MG63 (cell line): ENCODE results near the gene MAP1LC3B. TPM values are rescaled to one million over a fixed set of nuclear protein-coding genes. Genes with fewer than 3 reads are reported as not detected.
"Not testable (repeated sequence)": the region's sequence is repeated elsewhere in the genome, so short reads cannot be mapped to it uniquely, and the experiment has no call there.

Source experiments
- DNase-seq: peaks from one replicate; pipeline ENCODE4 v3.0.0-alpha.2; 2020
- H3K27me3 ChIP-seq: fragments of 250-450 bp; sonication (Bioruptor Pico); 2 replicates; pipeline ENCODE4 v1.5.1; 2020; ENCODE audit warnings: mild to moderate bottlenecking, moderate library complexity
- H3K36me3 ChIP-seq: fragments of 250-450 bp; sonication (Bioruptor Pico); 2 replicates; pipeline ENCODE4 v1.5.1; 2020; ENCODE audit warnings: mild to moderate bottlenecking, moderate library complexity
- H3K4me3 ChIP-seq: fragments of 250-450 bp; sonication (Bioruptor Pico); 2 replicates; pipeline ENCODE4 v1.5.1; 2020; ENCODE audit warnings: mild to moderate bottlenecking, moderate library complexity
- H3K9me3 ChIP-seq: fragments of 250-450 bp; sonication (Bioruptor Pico); 2 replicates; pipeline ENCODE4 v1.5.1; 2020; ENCODE audit warnings: mild to moderate bottlenecking, moderate library complexity
- total RNA-seq: library from RNA; depleted of rRNA; stranded (reverse); fragments of >200 nt; shearing (Covaris generic); gene quantifications from 2 replicates; pipeline ENCODE4 v1.2.3, GENCODE V29; 2014; ENCODE audit warnings: low replicate concordance

The MAP1LC3B gene
- total RNA-seq, 1 experiment from 2014 or later: 7.9 TPM

DNA sequence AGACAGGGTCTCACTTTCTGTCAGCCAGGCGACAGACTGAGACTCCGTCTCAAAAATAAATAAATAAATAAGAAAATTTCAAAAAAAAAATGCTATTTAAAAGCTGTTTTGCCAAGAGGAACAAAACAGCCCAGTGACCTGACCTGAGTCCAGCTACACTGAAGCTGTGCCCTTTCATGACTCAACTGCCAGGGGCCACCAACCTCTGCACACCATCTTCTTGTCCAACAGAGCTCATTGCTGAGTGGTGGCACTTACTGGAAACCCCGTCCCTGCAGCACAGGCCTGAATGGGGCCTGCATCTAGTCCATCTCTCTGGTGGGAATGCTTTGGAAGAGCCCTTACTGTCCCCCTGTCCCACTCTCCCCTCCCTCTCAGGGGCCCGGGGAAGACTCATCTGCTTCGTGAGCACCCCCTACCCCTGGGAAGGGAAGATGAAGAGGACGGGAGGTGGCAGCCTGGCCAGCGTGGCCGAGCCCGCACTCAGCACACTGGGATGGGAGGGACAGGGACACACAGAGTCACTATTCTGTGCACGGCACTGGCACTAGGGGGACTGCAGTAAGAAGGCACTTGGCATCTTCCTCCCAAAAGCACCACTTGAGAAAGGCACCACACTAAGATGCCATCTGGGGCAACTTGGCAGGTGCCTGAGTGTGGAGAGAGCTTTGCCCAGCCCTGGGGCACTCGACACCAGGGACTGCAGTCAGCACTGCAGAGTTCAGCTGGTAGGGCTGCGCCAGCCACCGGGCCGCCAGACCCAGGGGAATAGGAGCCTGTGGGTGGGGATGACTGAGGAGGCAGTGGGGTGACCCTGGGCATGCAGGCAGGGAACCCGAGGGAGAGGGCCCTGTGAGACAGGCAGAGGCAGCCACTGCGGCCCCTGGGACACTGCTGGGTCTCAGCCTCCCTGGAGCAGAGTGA lies 22.1 kb upstream of the MAP1LC3B start:
- DNase-seq: no peak
- no peaks in the 10 kb centered on the region for H3K9me3 ChIP-seq
- H3K36me3 ChIP-seq: no peaks in the 10 kb centered on the region; the same call in 1 of the 2 replicates

DNA sequence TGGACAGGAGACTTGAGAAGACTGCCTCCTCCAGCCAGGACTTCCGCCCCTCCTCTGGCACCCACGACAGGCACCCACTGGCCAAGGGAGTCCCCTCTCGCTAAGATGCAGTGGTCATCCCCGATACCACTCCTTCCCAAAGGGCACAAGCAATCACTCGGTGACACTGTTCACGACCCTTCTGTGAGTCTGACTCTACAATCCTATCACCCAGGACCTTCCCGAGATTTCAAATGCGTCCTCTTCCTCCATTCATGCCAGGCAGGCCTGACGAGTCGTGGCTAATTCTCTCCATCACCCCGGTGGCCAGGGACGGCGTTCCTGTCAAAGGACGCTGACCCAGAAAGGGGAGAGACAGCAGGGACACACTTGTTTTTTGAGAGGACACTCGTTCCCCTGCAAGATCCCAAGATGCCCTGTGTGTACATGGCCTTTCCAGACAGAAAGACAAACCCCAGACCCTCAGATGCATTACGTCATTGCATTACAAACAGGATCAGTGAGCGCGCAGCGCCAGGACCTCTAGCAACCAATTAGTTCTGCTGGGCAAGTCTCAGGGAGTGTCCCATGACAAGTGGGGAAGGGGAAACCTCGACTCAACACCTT lies 20.8 kb upstream of the MAP1LC3B start:
- no peak for DNase-seq
- Histone ChIP-seq H3K9me3 (no peaks in the 10 kb centered on the region), H3K27me3 (no peaks in the 10 kb centered on the region), H3K4me3 (no peak overlapping the region), H3K36me3 (no peaks in the 10 kb centered on the region; the same call in 1 of the 2 replicates)

More for the DNA sequence above, 22.1 kb upstream of the MAP1LC3B start:
- no peaks in the 10 kb centered on the region for H3K27me3 ChIP-seq
- no peak overlapping the region for H3K4me3 ChIP-seq

DNA sequence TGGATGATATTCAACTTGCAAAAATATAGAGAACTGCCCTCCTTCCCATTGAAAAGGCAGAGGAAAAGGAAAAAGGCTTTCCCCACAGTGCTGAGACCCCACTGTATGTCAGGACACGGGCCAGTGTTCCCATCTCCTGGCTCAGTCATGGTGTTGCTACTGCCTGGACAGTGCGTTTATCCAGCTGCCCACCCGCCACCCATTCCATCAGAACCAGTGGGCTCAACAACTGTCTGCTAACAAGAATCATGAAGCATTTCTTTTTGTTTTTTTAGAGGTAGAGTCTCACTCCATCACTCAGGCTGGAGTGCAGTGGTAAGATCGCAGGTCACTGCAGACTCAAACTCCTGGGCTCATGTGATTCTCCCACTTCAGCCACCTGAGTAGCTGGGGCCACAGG lies 19.8 kb upstream of the MAP1LC3B start:
- no peak overlapping the region for H3K4me3 ChIP-seq
- no peaks in the 10 kb centered on the region; the same call in 1 of the 2 replicates for H3K36me3 ChIP-seq
- no peak for DNase-seq
- H3K27me3 ChIP-seq: no peaks in the 10 kb centered on the region
- H3K9me3 ChIP-seq: no peaks in the 10 kb centered on the region

DNA sequence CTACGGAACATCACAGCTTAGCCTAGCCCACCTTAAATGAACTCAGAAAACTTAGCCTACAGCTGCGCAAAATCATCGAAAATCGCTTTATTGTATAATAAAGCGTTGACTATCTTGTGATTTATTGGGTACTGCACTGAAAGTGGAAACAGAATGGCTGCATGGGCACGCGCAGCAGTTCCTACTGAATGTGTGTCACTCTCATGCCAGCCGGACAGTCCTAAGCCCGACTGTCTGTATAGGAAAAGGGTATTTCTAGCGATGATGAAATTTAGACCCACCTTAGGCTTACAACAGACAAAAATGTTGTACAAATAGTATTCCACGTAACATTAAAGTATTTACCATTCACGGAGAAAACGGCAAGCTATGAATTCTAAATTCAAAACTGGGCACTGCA lies 17.8 kb upstream of the MAP1LC3B start:
- H3K9me3 ChIP-seq: no peaks in the 10 kb centered on the region
- no peaks in the 10 kb centered on the region; the same call in 1 of the 2 replicates for H3K36me3 ChIP-seq
- no peak for DNase-seq
- no peaks in the 10 kb centered on the region for H3K27me3 ChIP-seq
- no peak overlapping the region for H3K4me3 ChIP-seq

DNA sequence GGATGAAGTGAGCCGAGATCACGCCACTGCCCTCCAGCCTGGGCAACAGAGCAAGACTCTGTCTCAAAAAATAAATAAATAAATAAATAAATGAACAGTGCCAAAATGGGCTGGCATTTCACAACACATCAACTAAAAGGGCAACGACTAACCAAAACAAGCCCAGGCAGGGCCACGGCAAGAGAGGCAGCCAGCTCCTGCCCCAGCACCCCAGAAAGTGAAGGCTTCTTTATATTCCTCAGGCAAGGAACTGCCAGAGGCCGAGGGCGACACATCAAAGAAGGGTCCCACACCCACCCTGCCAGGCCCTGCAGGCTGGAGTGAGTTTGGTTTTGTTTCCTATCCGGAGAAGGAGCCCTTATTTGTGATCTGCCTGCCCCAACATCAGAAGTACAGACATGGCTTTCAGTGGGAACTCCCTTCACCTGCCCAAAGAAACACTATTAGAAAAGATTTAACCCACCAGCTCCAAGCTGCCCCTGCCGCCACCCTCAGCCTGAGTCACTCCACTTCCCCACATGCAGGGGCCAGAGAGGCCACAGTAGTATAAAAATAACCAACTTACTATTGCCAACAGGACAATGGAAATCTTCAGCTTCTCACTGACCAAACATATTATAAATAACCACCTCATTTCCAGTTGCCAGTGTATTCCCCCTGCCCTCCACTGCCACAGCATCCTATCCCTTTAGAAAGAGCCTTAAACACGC lies 16.6 kb upstream of the MAP1LC3B start:
- Histone ChIP-seq H3K27me3 (no peaks in the 10 kb centered on the region), H3K4me3 (no peak overlapping the region), H3K9me3 (no peaks in the 10 kb centered on the region), H3K36me3 (no peaks in the 10 kb centered on the region; the same call in 1 of the 2 replicates)
- peak; percentile 35 for DNase-seq

DNA sequence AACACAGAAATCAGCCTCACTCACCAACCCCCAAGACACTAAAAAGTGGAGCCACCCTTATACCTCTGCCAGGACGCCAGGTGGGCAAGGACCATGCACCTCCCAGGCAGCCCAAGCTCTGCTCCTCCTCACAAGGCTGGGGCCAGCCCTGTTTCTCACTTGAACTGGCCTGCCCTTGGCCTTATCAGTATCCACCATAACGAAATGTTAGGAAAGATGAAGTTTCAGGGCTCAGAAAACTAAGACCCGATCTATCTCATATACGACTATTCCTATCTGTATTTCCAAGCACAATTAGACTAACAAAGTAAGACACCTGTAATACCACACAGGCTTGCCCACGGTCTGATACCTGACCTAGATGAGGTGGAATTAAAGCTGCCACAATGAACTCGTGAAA lies 15.5 kb upstream of the MAP1LC3B start:
- Histone ChIP-seq H3K4me3 (no peak overlapping the region), H3K36me3 (no peaks in the 10 kb centered on the region; the same call in 1 of the 2 replicates), H3K9me3 (no peaks in the 10 kb centered on the region), H3K27me3 (no peaks in the 10 kb centered on the region)
- no peak for DNase-seq

DNA sequence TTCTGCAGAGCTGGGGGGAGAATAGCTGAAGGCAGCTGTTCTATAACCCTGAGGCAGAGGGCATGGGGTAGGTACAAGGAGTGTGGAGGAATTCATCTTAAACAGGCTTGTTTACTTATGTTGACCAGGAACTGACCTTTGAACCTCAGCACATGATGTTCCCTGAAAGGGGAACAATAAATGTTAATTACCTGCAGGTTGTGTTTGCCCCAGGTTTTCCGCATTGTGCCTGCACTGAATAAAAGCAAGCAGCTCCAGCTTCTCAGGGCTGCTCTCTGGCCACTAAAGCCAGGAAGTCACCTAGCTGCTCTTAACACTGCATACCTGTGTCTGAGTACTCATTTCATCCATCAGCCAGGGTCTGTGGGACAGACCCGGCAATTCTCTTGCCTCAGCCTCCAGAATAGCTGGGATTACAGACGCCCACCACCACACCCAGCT lies 12.8 kb upstream of the MAP1LC3B start:
- not testable (repeated sequence) for H3K27me3 ChIP-seq, H3K36me3 ChIP-seq, DNase-seq, H3K4me3 ChIP-seq, H3K9me3 ChIP-seq

DNA sequence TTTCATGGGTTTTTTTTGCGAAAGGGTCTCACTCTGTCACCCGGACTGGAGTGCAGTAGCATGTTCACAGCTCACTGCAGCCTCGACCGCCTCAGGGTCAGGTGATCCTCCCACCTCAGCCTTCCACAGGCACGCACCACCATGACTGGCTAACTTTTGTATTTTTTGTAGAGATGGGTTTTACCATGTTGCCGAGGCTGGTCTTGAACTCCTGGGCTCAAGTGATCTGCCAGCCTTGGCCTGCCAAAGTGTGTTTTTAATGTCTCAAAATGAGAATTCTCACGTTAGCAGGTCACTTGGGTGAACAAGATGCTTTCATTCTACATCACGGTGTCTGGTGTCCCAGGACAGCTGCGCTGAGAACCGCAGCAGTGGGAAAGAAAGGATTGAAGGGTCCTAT lies 11.7 kb upstream of the MAP1LC3B start:
- no peak overlapping the region for H3K4me3 ChIP-seq
- no peaks in the 10 kb centered on the region; the same call in 1 of the 2 replicates for H3K36me3 ChIP-seq
- no peaks in the 10 kb centered on the region for H3K27me3 ChIP-seq
- H3K9me3 ChIP-seq: no peaks in the 10 kb centered on the region
- no peak for DNase-seq

DNA sequence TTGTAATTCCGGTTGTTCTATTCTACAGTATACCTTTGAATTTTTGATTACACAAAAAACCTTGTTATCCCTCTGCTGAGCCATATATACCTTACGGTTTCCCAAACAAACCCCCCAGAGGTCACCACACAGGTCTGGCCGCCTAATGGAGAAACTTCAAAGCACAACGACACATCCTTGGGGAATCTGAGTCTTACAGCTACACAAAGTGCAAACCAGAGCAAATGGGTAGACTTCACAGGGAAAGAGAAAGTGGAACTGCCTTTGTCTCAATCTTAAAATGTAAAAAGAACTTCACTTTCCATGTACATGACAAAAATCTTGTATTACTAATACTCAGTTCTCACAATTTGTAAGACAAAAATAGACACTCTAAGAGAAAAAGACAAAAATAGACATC lies 11.3 kb upstream of the MAP1LC3B start:
- DNase-seq: no peak
- Histone ChIP-seq H3K4me3 (no peak overlapping the region), H3K9me3 (no peaks in the 10 kb centered on the region), H3K36me3 (no peaks in the 10 kb centered on the region), H3K27me3 (no peaks in the 10 kb centered on the region)

DNA sequence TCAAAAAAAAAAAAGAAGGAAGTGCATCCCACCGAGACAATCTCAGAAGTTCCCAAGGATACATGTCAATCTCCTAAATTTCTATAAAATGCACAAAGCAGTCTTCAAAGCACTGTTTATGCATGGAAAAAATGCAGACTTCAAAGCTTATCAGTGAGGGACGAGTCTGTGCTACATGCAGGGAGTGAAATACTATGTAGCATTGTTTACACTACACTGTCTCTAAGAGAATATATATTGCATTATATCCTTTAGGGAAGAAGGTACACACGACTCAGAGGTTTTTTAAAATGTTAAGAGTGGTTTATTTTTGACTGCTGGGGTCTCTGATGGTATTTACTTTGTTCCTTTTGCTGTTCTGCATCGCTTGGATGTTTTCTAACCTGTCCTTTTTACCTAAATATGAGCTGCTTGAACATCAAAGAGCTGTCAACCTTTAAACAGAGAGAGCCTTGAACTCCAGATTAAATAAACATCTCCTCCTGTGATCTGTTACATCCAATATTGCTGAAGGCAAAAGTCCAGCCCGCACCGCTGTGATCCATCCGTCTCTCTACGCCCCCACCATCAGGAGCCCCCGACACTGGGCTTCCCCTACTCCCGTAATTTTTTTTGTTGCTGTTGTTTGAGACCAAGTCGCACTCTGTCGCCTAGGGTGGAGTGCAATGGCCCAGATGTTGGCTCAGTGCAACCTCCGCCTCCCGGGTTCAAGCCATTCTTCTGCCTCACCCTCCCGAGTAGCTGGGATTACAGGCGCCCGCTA lies 9.9 kb upstream of the MAP1LC3B start:
- no peaks in the 10 kb centered on the region for H3K9me3 ChIP-seq
- peak overlapping the region; percentile 61 for H3K4me3 ChIP-seq
- no peaks in the 10 kb centered on the region for H3K27me3 ChIP-seq
- DNase-seq: no peak
- no peaks in the 10 kb centered on the region for H3K36me3 ChIP-seq

DNA sequence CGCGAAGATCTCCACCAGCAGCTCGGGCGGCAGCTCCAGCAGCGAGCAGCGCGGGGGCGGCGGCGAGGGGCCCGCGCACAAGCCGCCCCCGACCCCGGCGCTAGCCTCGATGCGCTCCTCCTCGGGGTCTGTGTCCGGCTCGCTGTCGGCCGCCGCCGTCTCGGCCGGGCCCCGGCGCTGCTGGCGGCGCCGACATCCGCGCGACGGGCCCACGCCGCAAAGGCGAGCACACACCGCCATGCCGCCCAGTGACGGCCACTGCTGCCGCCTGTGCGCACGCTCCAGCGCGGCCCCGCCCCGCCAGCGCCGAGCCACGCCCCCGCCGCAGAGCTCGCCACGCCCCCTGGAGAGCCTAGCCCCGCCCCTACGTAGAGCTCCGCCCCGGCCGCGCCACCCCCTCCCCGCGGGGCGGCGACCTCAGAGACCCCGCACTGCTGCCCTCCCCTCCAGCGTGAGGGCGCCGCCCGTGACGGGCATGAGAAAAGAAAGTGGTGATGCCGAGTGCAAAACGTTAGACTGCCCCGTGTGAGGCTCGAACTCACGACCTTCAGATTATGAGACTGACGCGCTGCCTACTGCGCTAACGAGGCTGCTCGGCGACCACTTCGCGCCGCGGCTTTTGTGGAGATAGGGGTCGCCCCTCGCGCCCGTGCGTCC lies 8.5 kb upstream of the MAP1LC3B start, which contains the start of gene FBXO31:
Gene FBXO31, minus strand, starts transcription at position 272 of the 657 bp plus-strand sequence. Its CDS starts 32 bp downstream, at position 240.
- peak; percentile 85 for DNase-seq

DNA sequence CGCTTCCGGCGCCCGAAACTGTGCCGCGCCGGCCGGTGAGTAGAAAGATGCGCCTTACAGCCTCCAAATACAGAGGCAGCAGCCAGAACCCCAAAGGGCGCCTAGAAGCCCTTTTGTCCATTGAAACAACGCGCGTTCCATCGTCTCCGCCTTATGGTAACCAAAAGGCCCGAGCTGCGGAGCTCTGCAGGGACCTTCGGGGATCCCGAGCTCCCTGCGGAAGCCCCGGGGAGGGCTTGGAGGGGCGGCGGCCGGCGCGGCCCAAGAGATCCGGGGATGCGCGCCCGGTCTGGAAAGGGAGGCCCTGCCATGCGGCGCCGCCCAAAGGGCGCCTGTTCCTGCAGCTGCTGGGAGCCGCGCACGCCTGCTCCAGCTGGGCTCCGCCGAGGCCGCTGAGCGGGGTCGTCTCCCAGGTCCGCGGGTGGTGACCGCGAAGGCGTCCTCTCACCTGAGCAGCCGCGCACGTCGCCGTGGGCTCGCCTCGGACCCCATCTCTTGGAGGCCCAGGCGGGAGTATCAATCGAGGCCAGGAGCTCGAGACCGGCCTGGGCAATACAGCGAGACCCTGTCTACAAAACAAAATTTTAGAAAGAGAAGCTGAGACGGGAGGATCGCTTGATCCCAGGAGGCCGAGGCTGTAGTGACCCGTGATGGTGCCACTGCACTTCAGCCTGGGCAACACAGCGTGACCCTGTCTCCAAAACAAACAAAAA lies 7.8 kb upstream of the MAP1LC3B start:
- peak; percentile 51 for DNase-seq
- no peaks in the 10 kb centered on the region for H3K36me3 ChIP-seq
- H3K9me3 ChIP-seq: no peaks in the 10 kb centered on the region
- no peaks in the 10 kb centered on the region for H3K27me3 ChIP-seq
- peak overlapping the region; percentile 61 for H3K4me3 ChIP-seq

More for the DNA sequence above, 8.5 kb upstream of the MAP1LC3B start, which contains the start of gene FBXO31:
- peak within 1 kb of the TSS; percentile 61 for H3K4me3 ChIP-seq
- no peaks in the 10 kb centered on the region for H3K27me3 ChIP-seq
- no peaks in the 10 kb centered on the region for H3K9me3 ChIP-seq
- H3K36me3 ChIP-seq: no peaks in the 10 kb centered on the region

DNA sequence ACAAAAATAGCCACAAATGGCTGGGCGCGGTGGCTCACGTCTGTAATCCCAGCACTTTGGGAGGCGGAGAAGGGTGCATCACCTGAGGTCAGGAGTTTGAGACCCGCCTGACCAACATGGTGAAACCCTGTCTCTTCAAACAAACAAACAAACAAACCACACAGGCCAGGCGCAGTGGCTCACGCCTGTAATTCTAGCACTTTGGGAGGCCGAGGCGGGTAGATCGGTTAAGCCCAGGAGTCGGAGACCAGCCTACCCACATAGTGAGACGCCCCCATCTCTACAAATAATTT lies 7.3 kb upstream of the MAP1LC3B start:
- not testable (repeated sequence) for DNase-seq, H3K36me3 ChIP-seq, H3K9me3 ChIP-seq, H3K27me3 ChIP-seq
- H3K4me3 ChIP-seq: peak overlapping the region; percentile 61

DNA sequence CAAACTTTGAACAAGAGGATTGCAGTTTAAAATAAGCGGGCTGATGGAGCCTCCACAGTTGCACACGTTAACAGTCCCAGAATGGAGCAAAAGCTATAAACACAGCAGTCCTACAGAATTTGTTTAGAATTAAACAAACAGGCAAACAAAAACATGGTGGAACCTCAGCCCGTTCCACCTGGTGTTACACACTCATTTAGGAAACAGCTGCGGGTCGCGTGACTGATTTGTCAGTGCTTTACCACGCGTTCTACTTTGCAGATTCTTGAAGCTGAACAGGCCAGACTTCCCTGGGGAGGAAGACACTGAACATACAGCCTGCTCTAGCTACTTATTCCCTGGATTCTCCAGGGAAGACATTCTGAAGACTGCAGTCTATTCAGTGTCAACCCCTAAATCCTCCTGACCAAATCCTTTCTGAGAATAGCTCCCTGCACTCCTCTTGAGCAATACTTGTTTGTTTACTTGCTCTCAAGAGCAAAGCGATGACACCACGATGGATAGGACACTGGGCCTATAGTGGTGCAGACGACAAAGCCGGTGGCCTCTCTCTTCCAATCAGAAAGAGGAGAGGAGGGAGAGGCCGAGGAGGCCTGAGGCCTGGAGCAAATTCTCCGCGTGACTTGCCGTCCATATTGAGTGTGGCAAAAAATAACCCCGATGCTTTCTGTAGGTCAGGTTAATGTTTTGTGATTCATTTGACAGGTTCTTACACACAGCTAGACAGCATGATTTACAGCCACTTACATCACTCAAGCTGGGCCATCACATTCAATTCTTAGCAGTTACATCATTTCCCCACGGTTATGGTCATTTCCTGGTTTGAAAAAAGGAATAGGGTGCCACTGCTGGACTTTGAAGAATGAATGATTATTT lies 4.0 kb upstream of the MAP1LC3B start:
- no peaks in the 10 kb centered on the region for H3K27me3 ChIP-seq
- no peaks in the 10 kb centered on the region for H3K36me3 ChIP-seq
- no peaks in the 10 kb centered on the region for H3K9me3 ChIP-seq
- H3K4me3 ChIP-seq: no peak overlapping the region
- DNase-seq: peak; percentile 93

DNA sequence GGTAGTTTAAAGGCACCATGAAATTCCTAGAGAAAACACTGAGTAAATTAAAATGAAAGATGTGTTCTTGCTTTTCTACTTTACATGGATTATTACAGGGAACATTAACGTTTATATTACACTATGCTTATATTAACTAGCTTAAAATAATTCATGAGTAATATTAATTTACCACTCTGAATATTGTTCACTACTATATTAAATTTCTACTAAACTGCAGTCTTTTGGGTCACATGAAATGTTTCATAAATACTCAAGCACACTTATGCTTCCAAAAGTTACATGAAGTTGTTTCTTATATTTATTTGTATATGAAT lies 3.4 kb upstream of the MAP1LC3B start:
- Histone ChIP-seq H3K9me3 (no peaks in the 10 kb centered on the region), H3K4me3 (no peak overlapping the region), H3K36me3 (no peaks in the 10 kb centered on the region), H3K27me3 (no peaks in the 10 kb centered on the region)
- DNase-seq: no peak
